MCF 10A (cell line): ENCODE data around the gene F2RL3. TPM values are rescaled to one million over a fixed set of nuclear protein-coding genes. Genes with fewer than 3 reads are reported as not detected.

Experiments
- BruUV-seq: library from RNA; stranded (reverse); fragments of 400-500 nt; replicated peaks from 2 replicates; lab custom pipeline; 2021; lab: Mats Ljungman, UMichigan
- CTCF ChIA-PET: fragments of 300-600 bp; sonication (Branson Sonifier 250); formaldehyde crosslinking; extraction: SDS; loops from one replicate; lab custom pipeline; 2021; ENCODE audit warnings: antibody characterized with exemption, inconsistent platforms; lab: Yijun Ruan, JAX
- POLR2A ChIA-PET: fragments of 300-600, 350-650 bp; sonication (Branson Sonifier 250); formaldehyde crosslinking; extraction: SDS; loops from one replicate; lab custom pipeline; 2020; ENCODE audit warnings: antibody characterized with exemption, inconsistent platforms; lab: Yijun Ruan, JAX
- DNase-seq: peaks from one replicate; pipeline ENCODE4 v3.0.0-alpha.2; 2018; ENCODE audit not compliant: unreplicated experiment
- H3K27ac Mint-ChIP-seq: one replicate; pipeline ENCODE4 v1.8.0; 2022; ENCODE audit warnings: mild to moderate bottlenecking, low read depth, mixed read lengths; ENCODE audit not compliant: unreplicated experiment
- H3K27me3 Mint-ChIP-seq: one replicate; pipeline ENCODE4 v1.8.0; 2022; ENCODE audit warnings: mixed read lengths; ENCODE audit not compliant: insufficient read depth, unreplicated experiment
- H3K36me3 Mint-ChIP-seq: one replicate; pipeline ENCODE4 v1.8.0; 2022; ENCODE audit warnings: mild to moderate bottlenecking, moderate library complexity, mixed read lengths; ENCODE audit not compliant: insufficient read depth, unreplicated experiment
- H3K4me1 Mint-ChIP-seq: one replicate; pipeline ENCODE4 v1.8.0; 2022; ENCODE audit warnings: mixed read lengths; ENCODE audit not compliant: insufficient read depth, unreplicated experiment
- H3K4me3 Mint-ChIP-seq: one replicate; pipeline ENCODE4 v1.8.0; 2022; ENCODE audit warnings: mild to moderate bottlenecking, moderate library complexity, mixed read lengths; ENCODE audit not compliant: unreplicated experiment
- H3K9me3 Mint-ChIP-seq: one replicate; pipeline ENCODE4 v1.8.0; 2022; ENCODE audit warnings: mixed read lengths; ENCODE audit not compliant: unreplicated experiment
- intact Hi-C: fragments of 100-400 bp; cut with micrococcal nuclease; formaldehyde crosslinking; loops from 2 replicates; pipeline ENCODE4 v1.14.1; 2022
- total RNA-seq: library from RNA; stranded (reverse); gene quantifications from 2 replicates; pipeline ENCODE4 v1.2.3, GENCODE V29; 2022
- TF ChIP-seq, protein P1 (sequence below): fragments of 200-600 bp; IDR thresholded peaks from one replicate; pipeline ENCODE4 v1.8.0; 2022; ENCODE audit warnings: antibody characterized with exemption, mild to moderate bottlenecking; ENCODE audit not compliant: unreplicated experiment

The F2RL3 gene
- total RNA-seq, 1 experiment from 2014 or later, result not detected

DNA sequence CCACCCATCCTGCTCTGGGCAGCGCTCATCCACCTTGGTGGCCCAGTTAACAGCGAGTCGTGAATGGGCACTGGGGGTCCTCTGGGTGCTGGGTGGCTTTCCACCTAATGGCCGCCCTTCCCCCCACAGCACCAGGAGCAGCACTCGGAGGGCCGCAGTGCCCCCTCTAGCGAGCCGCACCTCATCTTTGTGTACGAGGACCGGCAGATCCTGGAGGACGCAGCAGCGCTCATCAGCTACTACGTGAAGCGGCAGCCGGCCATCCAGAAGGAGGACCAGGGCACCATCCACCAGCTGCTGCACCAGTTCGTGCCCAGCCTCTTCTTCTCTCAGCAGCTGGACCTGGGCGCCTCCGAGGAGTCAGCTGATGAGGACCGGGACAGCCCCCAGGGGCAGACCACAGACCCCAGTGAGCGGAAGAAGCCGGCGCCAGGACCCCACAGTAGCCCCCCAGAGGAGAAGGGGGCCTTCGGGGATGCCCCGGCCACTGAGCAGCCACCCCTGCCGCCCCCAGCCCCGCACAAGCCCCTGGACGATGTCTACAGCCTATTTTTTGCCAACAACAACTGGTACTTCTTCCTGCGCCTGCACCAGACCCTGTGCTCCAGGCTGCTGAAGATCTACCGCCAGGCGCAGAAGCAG, 19.3 kb upstream of the F2RL3 start:
- Mint-ChIP-seq H3K9me3 (peaks cover 5% of the 10 kb centered on the region), H3K4me3 (no peak overlapping the region), H3K27me3 (no peaks in the 10 kb centered on the region), H3K4me1 (peaks cover 6% of the 10 kb centered on the region), H3K27ac (no peak overlapping the region), H3K36me3 (peaks cover 63% of the 10 kb centered on the region)
- intact Hi-C loops, result no loop called here
- BruUV-seq, result no TSS peak
- TF ChIP-seq, protein P1, sequence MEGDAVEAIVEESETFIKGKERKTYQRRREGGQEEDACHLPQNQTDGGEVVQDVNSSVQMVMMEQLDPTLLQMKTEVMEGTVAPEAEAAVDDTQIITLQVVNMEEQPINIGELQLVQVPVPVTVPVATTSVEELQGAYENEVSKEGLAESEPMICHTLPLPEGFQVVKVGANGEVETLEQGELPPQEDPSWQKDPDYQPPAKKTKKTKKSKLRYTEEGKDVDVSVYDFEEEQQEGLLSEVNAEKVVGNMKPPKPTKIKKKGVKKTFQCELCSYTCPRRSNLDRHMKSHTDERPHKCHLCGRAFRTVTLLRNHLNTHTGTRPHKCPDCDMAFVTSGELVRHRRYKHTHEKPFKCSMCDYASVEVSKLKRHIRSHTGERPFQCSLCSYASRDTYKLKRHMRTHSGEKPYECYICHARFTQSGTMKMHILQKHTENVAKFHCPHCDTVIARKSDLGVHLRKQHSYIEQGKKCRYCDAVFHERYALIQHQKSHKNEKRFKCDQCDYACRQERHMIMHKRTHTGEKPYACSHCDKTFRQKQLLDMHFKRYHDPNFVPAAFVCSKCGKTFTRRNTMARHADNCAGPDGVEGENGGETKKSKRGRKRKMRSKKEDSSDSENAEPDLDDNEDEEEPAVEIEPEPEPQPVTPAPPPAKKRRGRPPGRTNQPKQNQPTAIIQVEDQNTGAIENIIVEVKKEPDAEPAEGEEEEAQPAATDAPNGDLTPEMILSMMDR, result no peak
- ChIA-PET POLR2A (no interaction called here), CTCF (interaction anchor here (0.7 kb wide), 1 partner anchor 21 kb away, joined by 4 read pairs; no protein-coding TSS in a partner anchor)
- DNase-seq, result no peak

DNA sequence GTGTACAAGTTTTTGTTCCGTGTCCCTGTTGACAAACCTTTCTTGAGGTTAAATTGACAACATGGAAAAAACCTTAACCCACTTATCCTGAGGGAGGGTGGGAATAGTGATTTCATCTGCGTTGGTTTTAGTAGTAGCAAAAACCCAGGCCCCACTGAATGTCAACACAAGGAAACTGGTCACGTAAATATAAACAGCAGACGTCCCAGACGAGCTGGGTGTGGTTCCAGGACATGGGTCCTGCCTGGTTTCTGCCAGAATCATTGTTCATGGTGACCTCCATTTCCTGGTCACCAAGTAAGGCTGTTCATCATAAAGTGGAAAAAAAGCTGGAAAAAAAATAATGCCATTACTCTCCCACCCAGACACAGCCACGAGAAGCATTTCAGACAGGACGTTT, 16.9 kb upstream of the F2RL3 start:
- TF ChIP-seq, protein P1, result no peak
- Mint-ChIP-seq H3K27me3 (no peaks in the 10 kb centered on the region), H3K9me3 (peaks cover 10% of the 10 kb centered on the region), H3K4me1 (peaks cover 11% of the 10 kb centered on the region), H3K27ac (no peak overlapping the region), H3K4me3 (no peak overlapping the region), H3K36me3 (peaks cover 50% of the 10 kb centered on the region)
- ChIA-PET CTCF (no interaction called here), POLR2A (interaction anchor here (0.8 kb wide), 1 partner anchor 10 kb away, joined by 3 read pairs; no protein-coding TSS in a partner anchor)
- DNase-seq, result no peak
- BruUV-seq, result no TSS peak
- intact Hi-C loops, result no loop called here

DNA sequence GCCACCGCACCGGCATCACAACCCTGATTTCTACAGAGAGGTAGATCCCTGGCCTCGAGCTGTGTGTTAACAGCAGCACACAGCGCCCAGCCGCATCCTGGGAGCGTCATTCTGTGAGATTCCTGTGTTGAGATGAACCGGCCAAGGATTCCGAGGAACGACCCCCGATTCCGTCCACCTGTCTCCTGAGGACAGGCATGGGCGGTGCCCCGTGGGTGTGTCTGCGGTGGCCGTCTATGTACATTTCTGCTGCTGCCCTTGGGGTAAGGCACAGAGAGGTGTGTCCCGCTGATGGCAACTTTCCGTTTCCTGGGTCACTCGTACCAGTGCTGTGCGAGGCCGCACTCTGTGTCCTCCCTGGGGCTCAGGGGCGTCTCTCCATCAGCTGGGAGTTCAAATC, 16.1 kb upstream of the F2RL3 start:
- ChIA-PET CTCF (interaction anchor here (0.8 kb wide), 1 partner anchor 9 kb away, joined by 3 read pairs; no protein-coding TSS in a partner anchor), POLR2A (no interaction called here)
- intact Hi-C loops, result no loop called here
- H3K4me3 Mint-ChIP-seq, result no peak overlapping the region
- H3K9me3 Mint-ChIP-seq, result peaks cover 10% of the 10 kb centered on the region
- no peaks in the 10 kb centered on the region for H3K27me3 Mint-ChIP-seq
- DNase-seq, result no peak
- peaks cover 55% of the 10 kb centered on the region for H3K36me3 Mint-ChIP-seq
- H3K4me1 Mint-ChIP-seq, result peaks cover 11% of the 10 kb centered on the region
- BruUV-seq, result no TSS peak
- no peak overlapping the region for H3K27ac Mint-ChIP-seq
- TF ChIP-seq, protein P1, result no peak

DNA sequence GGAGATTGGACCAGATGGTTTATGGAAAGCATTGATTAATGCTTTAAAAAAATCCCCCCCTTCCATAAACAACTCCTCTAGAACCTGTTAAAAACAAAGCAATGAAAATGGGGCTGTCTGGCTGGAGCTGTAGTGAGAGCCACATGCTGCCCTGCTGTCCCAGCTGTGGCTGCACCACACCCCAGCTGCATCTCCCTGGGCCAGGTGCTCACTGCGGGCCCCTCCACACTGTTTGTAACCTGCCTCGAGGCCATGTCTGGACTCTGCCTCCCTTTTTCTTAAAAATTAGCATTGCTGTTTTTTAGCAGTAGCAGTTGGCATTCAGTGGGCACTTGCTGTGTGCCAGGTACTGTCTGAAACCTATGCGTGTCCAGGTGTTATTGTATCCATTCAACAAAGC, 15.2 kb upstream of the F2RL3 start:
- no peak for DNase-seq
- intact Hi-C loops, result no loop called here
- Mint-ChIP-seq H3K4me1 (peaks cover 11% of the 10 kb centered on the region), H3K27ac (peak overlapping the region; percentile 82), H3K36me3 (peaks cover 51% of the 10 kb centered on the region), H3K9me3 (peaks cover 10% of the 10 kb centered on the region), H3K4me3 (no peak overlapping the region), H3K27me3 (no peaks in the 10 kb centered on the region)
- POLR2A ChIA-PET, result interaction anchor here (1.0 kb wide), 1 partner anchor 10 kb away, joined by 4 read pairs; no protein-coding TSS in a partner anchor
- no TSS peak for BruUV-seq
- TF ChIP-seq, protein P1, result no peak
- CTCF ChIA-PET, result no interaction called here
